K562 (cell line): ENCODE results near the gene RNF13. TPM values are rescaled to one million over a fixed set of nuclear protein-coding genes. Genes with fewer than 3 reads are reported as not detected.

Experiments used
- BCOR ChIP-seq: fragments of 450-650 bp; IDR thresholded peaks from 2 replicates; pipeline ENCODE4 v1.6.1; 2016
- HINFP ChIP-seq: fragments of 450-650 bp; conservative IDR thresholded peaks from 2 replicates; pipeline ENCODE4 v1.6.1; 2016; ENCODE audit warnings: missing genetic modification characterization, low read depth, mild to moderate bottlenecking, control low read depth, missing compliant biosample characterization
- MCM7 ChIP-seq, 2 experiments: fragments of 450-650 bp; IDR thresholded peaks; 2 replicates each; pipeline ENCODE4 v1.6.1; 2016 to 2018
- MED1 ChIP-seq: sonication (generic); formaldehyde crosslinking; IDR thresholded peaks from 2 replicates; pipeline ENCODE4 v1.8.1; 2023; ENCODE audit warnings: missing genetic modification reagents, borderline replicate concordance
- MYC ChIP-seq, 2 experiments: fragments of 250-450 bp in 1 of 2; sonication (Bioruptor Pico) in 1 of 2; IDR thresholded peaks; 2 replicates each; pipeline versions ENCODE4 v1.5.1 to v1.6.1; 2012 to 2021; ENCODE audit warnings: low read depth in 2 of 2, borderline replicate concordance in 1 of 2, improper control_type of control experiment in 1 of 2, low read length in 1 of 2, mild to moderate bottlenecking in 1 of 2, moderate library complexity in 1 of 2
- NCOA4 ChIP-seq: fragments of 450-650 bp; IDR thresholded peaks from 2 replicates; pipeline ENCODE4 v1.6.1; 2018; ENCODE audit warnings: mild to moderate bottlenecking; ENCODE audit not compliant: partially characterized antibody
- POLR2A ChIP-seq: fragments of 450-650 bp; conservative IDR thresholded peaks from 2 replicates; pipeline ENCODE4 v1.6.1; 2016
- RNF219 ChIP-seq: fragments of 250-450 bp; sonication (Bioruptor Pico); IDR thresholded peaks from 2 replicates; pipeline ENCODE4 v1.5.0; 2022; ENCODE audit warnings: mild to moderate bottlenecking
- SAFB ChIP-seq: fragments of 200-400 bp; formaldehyde crosslinking; IDR thresholded peaks from 2 replicates; pipeline ENCODE4 v1.6.1; 2017; ENCODE audit warnings: low read depth, low read length, borderline replicate concordance
- SMAD4 ChIP-seq: fragments of 250-450 bp; sonication (Bioruptor Pico); conservative IDR thresholded peaks from 2 replicates; pipeline ENCODE4 v1.8.0; 2021; ENCODE audit warnings: inconsistent platforms, mild to moderate bottlenecking, moderate library complexity
- XRCC3 ChIP-seq: fragments of 450-650 bp; IDR thresholded peaks from 2 replicates; pipeline ENCODE4 v1.6.1; 2017; ENCODE audit warnings: mild to moderate bottlenecking, moderate library complexity
- ZBTB7A ChIP-seq: IDR thresholded peaks from 2 replicates; pipeline ENCODE4 v1.6.1; 2011; ENCODE audit warnings: low read depth, mild to moderate bottlenecking, low read length, moderate library complexity, borderline replicate concordance; ENCODE audit not compliant: control insufficient read depth
- ZNF408 ChIP-seq: fragments of 250-450 bp; sonication (Bioruptor Pico); IDR thresholded peaks from 2 replicates; pipeline ENCODE4 v1.4.0; 2020; ENCODE audit warnings: low read depth, mild to moderate bottlenecking, moderate library complexity
- ZNF561 ChIP-seq: fragments of 450-650 bp; formaldehyde crosslinking; conservative IDR thresholded peaks from 2 replicates; pipeline ENCODE4 v1.4.0; 2020; ENCODE audit warnings: mild to moderate bottlenecking, moderate library complexity
- ZNF695 ChIP-seq: fragments of 450-650 bp; formaldehyde crosslinking; IDR thresholded peaks from 2 replicates; pipeline ENCODE4 v1.4.0; 2020; ENCODE audit warnings: mild to moderate bottlenecking, moderate library complexity
- polyA plus RNA-seq, 8 experiments: library from polyadenylated mRNA; depleted of rRNA in 4 of 8; stranded (reverse) in 5 of 8; unstranded in 3 of 8; fragments of >200 nt; fragmentation: Nextera tagmentation in 2 of 8; fragmentation: Illumina TruSeq in 1 of 8; extraction: Ambion mirVana in 2 of 8; extraction: Trizol in 1 of 8; gene quantifications; 2 replicates each; pipeline versions ENCODE4 v1.2.1 to v1.2.3, GENCODE V29; 2011 to 2014; ENCODE audit warnings: inconsistent platforms in 1 of 8, missing spikeins in 1 of 8
- total RNA-seq, 7 experiments: library from RNA; depleted of rRNA in 6 of 7; stranded (reverse); fragments of >200 nt in 6 of 7; fragmentation: Illumina TruSeq in 2 of 7; extraction: Trizol in 2 of 7; gene quantifications; 2 replicates each; pipeline versions ENCODE4 v1.2.1 to v1.2.3, GENCODE V29; 2011 to 2021; ENCODE audit warnings: low replicate concordance in 1 of 7
- TF ChIP-seq, protein P1 (sequence below): fragments of 250-450 bp; sonication (Bioruptor Pico); IDR thresholded peaks from 2 replicates; pipeline ENCODE4 v1.5.0; 2021; ENCODE audit warnings: mild to moderate bottlenecking, moderate library complexity

RNF13 gene
- total and polyA plus RNA-seq, 9 of the 15 experiments (the other 6 are each of a cell fraction or from before 2014, with no cell fraction given), result 12.7 to 35.8 (median 18.9) TPM

DNA sequence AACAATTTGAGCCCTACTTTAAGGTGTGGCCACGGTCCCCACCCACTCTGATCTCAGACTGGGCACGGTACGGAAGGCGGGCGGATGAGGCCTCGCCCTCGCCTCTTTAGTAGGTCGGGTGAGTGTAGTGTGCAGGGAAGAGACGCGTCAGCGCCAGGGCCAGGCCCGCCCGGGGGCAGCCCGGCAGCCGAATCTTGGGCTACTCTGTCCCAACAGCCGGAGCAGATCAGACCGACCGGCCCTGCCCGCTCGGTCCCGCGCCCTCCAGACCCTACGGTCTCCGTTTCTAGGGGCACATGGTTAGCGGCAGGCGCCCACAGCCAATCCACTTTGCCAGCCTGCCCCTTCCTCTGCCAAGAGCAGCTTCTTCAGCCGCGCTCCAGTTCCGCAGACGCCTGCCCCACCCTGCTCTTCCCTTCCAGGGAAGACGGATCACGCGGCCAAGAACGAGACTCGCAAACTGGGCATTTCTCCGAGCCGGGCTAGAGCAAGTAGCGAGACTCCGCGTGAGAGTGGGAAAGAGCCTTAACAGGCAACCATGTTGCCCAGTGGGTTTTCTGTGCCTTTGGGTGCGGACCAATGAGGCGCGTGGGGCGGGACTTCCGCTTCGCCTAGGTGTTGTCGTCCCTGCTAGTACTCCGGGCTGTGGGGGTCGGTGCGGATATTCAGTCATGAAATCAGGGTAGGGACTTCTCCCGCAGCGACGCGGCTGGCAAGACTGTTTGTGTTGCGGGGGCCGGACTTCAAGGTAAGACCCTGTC lies at the start of gene RNF13 (continued):
- TF ChIP-seq MED1, result no peak
- TF ChIP-seq MYC (IDR thresholded peaks at IDR 0.05; ENCODE audit: low read depth, low read length), result no peak
- TF ChIP-seq MYC (CRISPR knock-in tag; IDR thresholded peaks at IDR 0.05; ENCODE audit: borderline replicate concordance, low read depth), result no peak
- no peak for TF ChIP-seq MCM7 (IDR thresholded peaks at IDR 0.05)
- no peak for TF ChIP-seq RNF219
- TF ChIP-seq BCOR, result no peak
- TF ChIP-seq ZNF561 (CRISPR knock-in tag), result no peak
- TF ChIP-seq XRCC3, result no peak
- TF ChIP-seq ZNF408, result no peak
- peak; percentile 43; the same call in 1 of the 2 replicates for TF ChIP-seq SAFB
- TF ChIP-seq, protein P1, sequence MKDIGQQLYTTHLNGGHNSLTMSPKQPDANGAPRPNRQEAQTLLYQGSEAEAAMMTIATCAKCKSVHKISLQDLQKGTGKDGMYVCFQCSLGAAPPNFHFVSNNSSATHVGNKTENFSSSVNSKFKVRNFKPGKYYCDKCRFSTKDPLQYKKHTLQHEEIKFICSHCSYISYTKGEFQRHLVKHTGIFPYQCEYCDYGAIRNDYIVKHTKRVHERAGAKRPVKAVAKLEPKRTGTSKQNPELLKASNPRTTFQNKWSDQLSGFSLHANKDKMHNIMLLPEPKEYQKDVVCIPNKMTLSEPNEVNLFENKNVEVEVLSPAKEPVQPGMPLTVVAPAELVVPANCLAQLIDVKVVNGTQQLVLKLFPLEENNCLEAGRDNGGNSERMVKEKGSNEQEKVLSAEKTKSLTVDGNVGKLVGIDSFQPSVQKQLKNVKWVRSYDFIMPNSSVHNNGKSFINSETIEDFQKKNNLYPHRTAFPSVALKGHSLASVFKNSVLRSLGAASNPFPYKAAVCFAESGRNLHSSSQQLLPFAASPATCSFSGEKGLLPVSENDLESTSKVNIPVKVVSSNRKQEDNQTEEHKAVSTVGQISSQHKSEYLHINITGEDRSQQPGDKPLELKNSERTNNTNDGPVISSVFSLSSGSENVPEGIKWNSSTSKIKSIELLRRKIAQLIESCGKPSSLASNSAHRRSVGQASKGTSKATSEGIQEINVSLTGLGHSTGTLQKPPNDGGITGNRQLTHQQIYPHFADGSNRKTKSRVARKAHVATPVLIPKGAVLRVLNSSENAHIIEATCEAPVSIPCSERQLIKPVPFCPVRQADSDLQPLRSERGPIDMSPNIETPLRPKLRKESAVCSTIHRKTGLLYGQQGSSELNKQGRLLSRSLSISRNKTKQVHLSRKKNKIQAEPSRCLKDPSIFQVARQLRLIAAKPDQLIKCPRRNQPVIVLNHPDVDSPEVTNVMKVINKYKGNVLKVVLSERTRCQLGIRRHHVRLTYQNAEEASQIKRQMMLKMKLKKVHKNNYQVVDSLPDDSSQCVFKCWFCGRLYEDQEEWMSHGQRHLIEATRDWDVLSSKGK (CRISPR knock-in tag), result no peak
- TF ChIP-seq POLR2A, result peak; percentile 65
- TF ChIP-seq HINFP (tag), result no peak
- no peak for TF ChIP-seq ZBTB7A
- no peak for TF ChIP-seq ZNF695 (CRISPR knock-in tag)
- TF ChIP-seq NCOA4, result no peak
- TF ChIP-seq SMAD4 (CRISPR knock-in tag), result 0 out of 2 replicates have a peak, but pooled peaks have one; percentile 1
